AG04450 (cell line): Measurements from ENCODE around the gene STPG3. TPM values are rescaled to one million over a fixed set of nuclear protein-coding genes. Genes with fewer than 3 reads are reported as not detected.

Experiments
- CTCF ChIA-PET: fragments of 300-600, 350-600 bp; formaldehyde crosslinking; extraction: SDS; loops from one replicate; lab custom pipeline; 2022; ENCODE audit warnings: antibody characterized with exemption, inconsistent platforms; lab: Charles Lee
- POLR2A ChIA-PET: fragments of 350-600 bp; formaldehyde crosslinking; extraction: SDS; loops from one replicate; lab custom pipeline; 2021; ENCODE audit warnings: antibody characterized with exemption, inconsistent platforms; lab: Yijun Ruan, JAX
- DNase-seq: peaks from one replicate; pipeline ENCODE4 v3.0.0-alpha.2; 2011; ENCODE audit warnings: low read depth, low spot score
- H3K27ac ChIP-seq: one replicate; pipeline ENCODE4 v1.5.1; 2012; ENCODE audit warnings: low read depth, low read length, control low read depth
- H3K27me3 ChIP-seq: one replicate; pipeline ENCODE4 v1.6.0; 2012; ENCODE audit warnings: low read length; ENCODE audit not compliant: control insufficient read depth, insufficient read depth
- H3K4me3 ChIP-seq: 2 replicates; pipeline ENCODE4 v1.5.1; 2011; ENCODE audit warnings: mild to moderate bottlenecking, low read depth, low read length, control low read depth
- H3K9me3 ChIP-seq: 2 replicates; pipeline ENCODE4 v1.5.1; 2012; ENCODE audit warnings: low read length; ENCODE audit not compliant: control insufficient read depth, insufficient read depth
- polyA plus RNA-seq: library from polyadenylated mRNA; depleted of rRNA; stranded (reverse); fragments of >200 nt; gene quantifications from 2 replicates; pipeline ENCODE4 v1.2.3, GENCODE V29; 2011
- TF ChIP-seq, protein P1 (sequence below): IDR thresholded peaks from 2 replicates; pipeline ENCODE4 v1.5.1; 2011; ENCODE audit warnings: low read depth, low read length, control low read depth, inconsistent platforms

STPG3 gene
- polyA plus RNA-seq, 1 experiment = not detected

DNA sequence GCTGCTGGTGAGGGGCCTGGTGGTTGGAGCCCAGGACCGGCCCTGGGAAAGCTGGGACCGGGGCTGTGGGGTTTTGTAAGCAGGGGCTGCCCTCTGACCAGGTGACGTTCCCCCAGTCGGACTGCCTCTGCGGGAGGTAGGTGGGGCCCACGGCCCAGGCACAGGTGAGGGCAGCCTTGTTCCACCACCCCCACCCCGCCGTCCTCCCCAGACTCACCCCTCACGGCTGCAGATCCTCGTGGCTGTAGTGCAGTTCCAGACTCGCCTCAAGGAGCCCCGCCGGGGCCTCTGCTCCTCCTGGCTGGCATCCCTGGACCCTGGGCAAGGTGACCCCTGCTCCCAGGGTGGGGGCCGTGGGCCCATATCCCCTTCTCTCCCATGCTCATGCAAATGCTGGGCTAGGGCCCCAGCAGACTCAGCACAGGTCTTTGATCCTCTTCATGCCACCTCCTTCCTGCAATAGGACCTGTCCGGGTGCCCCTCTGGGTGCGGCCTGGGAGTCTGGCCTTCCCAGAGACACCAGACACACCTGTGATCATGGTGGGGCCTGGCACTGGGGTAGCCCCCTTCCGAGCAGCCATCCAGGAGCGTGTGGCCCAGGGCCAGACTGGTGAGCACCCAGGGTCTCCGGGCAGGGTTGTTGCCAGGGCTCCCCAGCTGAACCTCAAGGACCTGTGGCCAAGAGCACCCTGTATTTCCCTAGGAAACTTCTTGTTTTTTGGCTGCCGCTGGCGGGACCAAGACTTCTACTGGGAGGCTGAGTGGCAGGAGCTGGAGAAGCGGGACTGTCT is 35.7 kb upstream of the STPG3 start:
- TF ChIP-seq, protein P1, sequence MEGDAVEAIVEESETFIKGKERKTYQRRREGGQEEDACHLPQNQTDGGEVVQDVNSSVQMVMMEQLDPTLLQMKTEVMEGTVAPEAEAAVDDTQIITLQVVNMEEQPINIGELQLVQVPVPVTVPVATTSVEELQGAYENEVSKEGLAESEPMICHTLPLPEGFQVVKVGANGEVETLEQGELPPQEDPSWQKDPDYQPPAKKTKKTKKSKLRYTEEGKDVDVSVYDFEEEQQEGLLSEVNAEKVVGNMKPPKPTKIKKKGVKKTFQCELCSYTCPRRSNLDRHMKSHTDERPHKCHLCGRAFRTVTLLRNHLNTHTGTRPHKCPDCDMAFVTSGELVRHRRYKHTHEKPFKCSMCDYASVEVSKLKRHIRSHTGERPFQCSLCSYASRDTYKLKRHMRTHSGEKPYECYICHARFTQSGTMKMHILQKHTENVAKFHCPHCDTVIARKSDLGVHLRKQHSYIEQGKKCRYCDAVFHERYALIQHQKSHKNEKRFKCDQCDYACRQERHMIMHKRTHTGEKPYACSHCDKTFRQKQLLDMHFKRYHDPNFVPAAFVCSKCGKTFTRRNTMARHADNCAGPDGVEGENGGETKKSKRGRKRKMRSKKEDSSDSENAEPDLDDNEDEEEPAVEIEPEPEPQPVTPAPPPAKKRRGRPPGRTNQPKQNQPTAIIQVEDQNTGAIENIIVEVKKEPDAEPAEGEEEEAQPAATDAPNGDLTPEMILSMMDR = no peak
- POLR2A ChIA-PET = no interaction called here
- H3K4me3 ChIP-seq = no peak overlapping the region
- H3K27ac ChIP-seq = no peak overlapping the region
- no peaks in the 10 kb centered on the region for H3K27me3 ChIP-seq
- CTCF ChIA-PET = interaction anchor here (0.6 kb wide), 1 partner anchor 21 kb away, joined by 3 read pairs; no protein-coding TSS in a partner anchor
- DNase-seq = no peak
- H3K9me3 ChIP-seq = no peaks in the 10 kb centered on the region; the same call in 1 of the 2 replicates

DNA sequence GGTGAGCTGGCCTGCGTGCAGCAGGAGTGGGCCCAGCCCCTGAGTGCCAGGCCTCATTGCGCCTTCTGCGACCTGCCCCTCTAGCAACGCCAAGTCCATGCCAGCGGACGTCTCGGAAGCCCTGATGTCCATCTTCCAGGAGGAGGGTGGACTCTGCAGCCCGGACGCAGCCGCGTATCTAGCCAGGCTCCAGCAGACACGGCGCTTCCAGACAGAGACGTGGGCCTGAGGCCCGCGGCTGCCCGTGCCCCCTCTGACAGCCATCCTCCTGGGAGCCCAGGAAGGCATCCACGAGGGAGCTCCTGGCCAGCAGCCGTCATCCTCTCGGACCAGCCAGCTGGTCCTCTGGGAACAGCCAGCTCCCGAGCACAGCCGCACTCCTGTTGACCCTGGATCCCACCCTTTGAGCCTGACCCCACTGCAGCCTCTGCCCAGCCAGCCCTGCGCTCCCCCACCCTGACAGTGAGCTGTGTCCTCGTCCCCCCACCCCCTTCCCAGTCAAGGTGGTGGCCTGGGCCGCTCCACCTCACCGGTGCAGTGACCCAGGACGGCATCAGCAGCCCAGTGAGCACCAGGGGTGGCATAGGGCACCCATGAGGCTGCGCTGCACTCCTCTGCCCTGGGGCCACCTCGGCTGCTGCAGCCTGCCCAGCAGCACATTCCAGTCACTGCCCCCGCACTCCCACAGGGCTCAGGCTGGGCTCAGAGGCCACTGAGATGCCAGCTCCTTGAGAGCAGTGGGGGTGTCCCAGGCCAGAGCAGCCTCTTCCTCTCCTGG is 34.7 kb upstream of the STPG3 start:
- CTCF ChIA-PET = interaction anchor here (0.6 to 0.7 kb wide), 2 partner anchors 20 to 428 kb away, joined by 3 read pairs; no protein-coding TSS in a partner anchor
- DNase-seq = no peak
- no peak overlapping the region for H3K27ac ChIP-seq
- H3K4me3 ChIP-seq = no peak overlapping the region
- no peaks in the 10 kb centered on the region for H3K27me3 ChIP-seq
- H3K9me3 ChIP-seq = no peaks in the 10 kb centered on the region; the same call in 1 of the 2 replicates
- TF ChIP-seq, protein P1 = no peak
- POLR2A ChIA-PET = interaction anchor here (0.7 kb wide), 1 partner anchor 11 kb away, joined by 3 read pairs; the partner anchor contains the start of genes NDOR1 and TMEM203

DNA sequence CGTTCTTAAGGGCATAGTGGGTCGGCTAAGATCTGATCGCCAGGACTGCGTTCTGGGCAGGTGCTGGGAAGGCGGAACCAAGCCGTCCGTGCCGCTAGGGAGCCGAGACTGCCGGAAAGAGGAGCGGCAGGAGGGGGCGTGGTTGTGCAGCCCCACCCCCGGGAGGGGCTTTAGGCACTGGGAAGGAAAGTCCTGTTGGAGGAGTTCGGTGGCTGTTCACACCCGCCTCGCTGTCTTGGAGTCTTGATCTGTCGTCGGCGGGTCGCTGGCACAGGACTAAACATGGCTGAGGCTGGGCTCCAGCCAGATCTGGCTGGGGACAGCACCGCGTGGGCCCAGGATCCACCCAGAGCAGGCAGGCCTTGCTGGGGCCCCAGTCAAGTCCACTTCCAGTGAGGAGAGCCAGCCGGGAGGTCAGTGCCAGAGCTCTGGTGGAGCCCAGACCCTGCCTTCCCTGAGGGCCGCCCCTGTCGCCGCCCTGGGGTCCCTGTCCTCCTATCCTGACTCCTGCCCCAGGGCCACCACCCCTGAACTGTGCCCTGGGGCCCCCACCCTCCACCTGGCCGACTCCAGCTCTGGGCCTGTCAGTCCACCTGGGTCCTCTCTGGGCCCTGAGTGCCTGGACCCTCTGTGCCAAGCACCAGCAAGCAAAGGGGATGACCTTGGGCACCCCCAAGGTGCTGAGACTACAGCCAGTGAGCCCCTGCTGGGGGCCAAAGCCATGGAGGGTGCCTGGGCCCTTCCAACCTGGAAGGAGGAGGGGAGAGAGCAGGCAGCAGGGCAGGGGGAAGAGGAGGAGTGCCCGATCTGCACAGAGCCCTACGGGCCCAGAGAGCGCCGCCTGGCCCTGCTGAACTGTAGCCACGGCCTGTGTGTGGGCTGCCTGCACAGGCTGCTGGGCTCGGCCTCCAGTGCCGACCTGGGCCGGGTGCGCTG is 33.5 kb upstream of the STPG3 start:
- DNase-seq = no peak
- Histone ChIP-seq H3K27me3 (no peaks in the 10 kb centered on the region), H3K9me3 (no peaks in the 10 kb centered on the region; the same call in 1 of the 2 replicates), H3K27ac (no peak overlapping the region), H3K4me3 (no peak overlapping the region)
- ChIA-PET POLR2A (interaction anchor here (0.6 to 1.4 kb wide), 3 partner anchors 12 to 29 kb away, joined by 3 to 5 read pairs (median 3); partner anchors contain the start of genes NDOR1, SSNA1, TMEM203 and TUBB4B), CTCF (no interaction called here)
- TF ChIP-seq, protein P1 = no peak

DNA sequence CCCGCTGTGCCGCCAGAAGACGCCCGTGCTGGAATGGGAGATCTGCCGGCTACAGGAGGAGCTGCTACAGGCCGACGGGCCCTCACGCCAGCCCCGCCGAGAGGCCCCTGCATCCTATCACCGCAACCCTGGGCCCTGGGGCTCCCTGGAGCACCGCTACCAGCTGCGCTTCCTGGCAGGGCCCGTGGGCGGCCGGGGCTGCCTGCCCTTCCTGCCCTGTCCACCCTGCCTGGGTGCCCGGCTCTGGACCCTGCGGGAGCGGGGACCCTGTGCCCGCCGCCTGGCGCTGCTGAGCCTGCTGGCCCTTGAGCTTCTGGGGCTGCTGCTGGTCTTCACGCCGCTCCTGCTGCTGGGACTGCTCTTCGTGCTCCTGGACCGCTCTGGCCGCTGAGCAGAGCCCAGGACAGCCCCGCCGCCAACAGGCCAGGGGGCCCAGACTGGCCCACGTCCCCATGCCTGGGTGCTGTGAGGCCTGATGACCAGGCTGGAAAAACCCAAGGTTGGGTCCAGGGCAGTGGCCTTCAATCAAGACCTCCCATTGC is 32.8 kb upstream of the STPG3 start:
- no peak for DNase-seq
- no peak overlapping the region for H3K27ac ChIP-seq
- TF ChIP-seq, protein P1 = no peak
- ChIA-PET POLR2A (interaction anchor here (0.6 to 1.8 kb wide), 3 partner anchors 22 to 29 kb away, joined by 3 to 10 read pairs (median 5); partner anchors contain the start of genes SSNA1 and TUBB4B), CTCF (interaction anchor here (1.4 kb wide), 1 partner anchor 18 kb away, joined by 7 read pairs; no protein-coding TSS in a partner anchor)
- H3K9me3 ChIP-seq = no peaks in the 10 kb centered on the region; the same call in 1 of the 2 replicates
- H3K27me3 ChIP-seq = no peaks in the 10 kb centered on the region
- no peak overlapping the region for H3K4me3 ChIP-seq
